ENCODE measurements around the gene ELFN1.

The ELFN1 gene

GRCh38 chr7:1700086-1700485 lies 30.0 kb downstream of the ELFN1 start:
- Histone ChIP-seq H3K9me2 (replicated peaks; ENCODE audit: low read depth, low read length) (no peaks in the 10 kb centered on the region), H3K9me3 (ENCODE audit: insufficient read depth, low read depth, low read length) (peaks cover 4% of the 10 kb centered on the region; the same call in 1 of the 2 replicates), H3K79me2 (ENCODE audit: insufficient read depth, low read length) (no peaks in the 10 kb centered on the region), H3K9ac (ENCODE audit: low read depth, low read length, poor library complexity, severe bottlenecking) (no peak overlapping the region), H4K20me1 (ENCODE audit: insufficient read depth, low read length, poor library complexity, severe bottlenecking) (no peaks in the 10 kb centered on the region), H3K4me3 (ENCODE audit: low read length, poor library complexity, severe bottlenecking) (no peak overlapping the region), H3K4me2 (ENCODE audit: low read depth, low read length, poor library complexity, severe bottlenecking) (no peak overlapping the region), H3K27me3 (ENCODE audit: insufficient read depth, low read length, poor library complexity, severe bottlenecking) (no peaks in the 10 kb centered on the region), H2AFZ (ENCODE audit: low read length) (no peak overlapping the region), H3K36me3 (ENCODE audit: insufficient read depth, low read length) (no peaks in the 10 kb centered on the region), H3K4me1 (ENCODE audit: insufficient read depth, low read length, poor library complexity, severe bottlenecking) (no peaks in the 10 kb centered on the region), H3F3A (ENCODE audit: low read depth) (no peaks in the 10 kb centered on the region)
- no peak for TF ChIP-seq CTCF (conservative IDR thresholded peaks at IDR 0.05; ENCODE audit: low read length)
- TF ChIP-seq EZH2phosphoT487 (IDR thresholded peaks at IDR 0.05; ENCODE audit: borderline replicate concordance), result no peak

- H3K79me2 ChIP-seq (ENCODE audit: insufficient read depth, low read length), result no peaks in the 10 kb centered on the region
- H3F3A ChIP-seq (ENCODE audit: low read depth), result no peaks in the 10 kb centered on the region
- no peaks in the 10 kb centered on the region for H4K20me1 ChIP-seq (ENCODE audit: insufficient read depth, low read length, poor library complexity, severe bottlenecking)
- no peak overlapping the region for H2AFZ ChIP-seq (ENCODE audit: low read length)
- H3K36me3 ChIP-seq (ENCODE audit: insufficient read depth, low read length), result no peaks in the 10 kb centered on the region
- H3K9me2 ChIP-seq (replicated peaks; ENCODE audit: low read depth, low read length), result no peaks in the 10 kb centered on the region
- TF ChIP-seq CTCF (conservative IDR thresholded peaks at IDR 0.05; ENCODE audit: low read length), result no peak
- no peak overlapping the region for H3K9ac ChIP-seq (ENCODE audit: low read depth, low read length, poor library complexity, severe bottlenecking)
- H3K4me1 ChIP-seq (ENCODE audit: insufficient read depth, low read length, poor library complexity, severe bottlenecking), result no peaks in the 10 kb centered on the region
- peaks cover 4% of the 10 kb centered on the region; the same call in 1 of the 2 replicates for H3K9me3 ChIP-seq (ENCODE audit: insufficient read depth, low read depth, low read length)
- no peak overlapping the region for H3K4me3 ChIP-seq (ENCODE audit: low read length, poor library complexity, severe bottlenecking)
- H3K27me3 ChIP-seq (ENCODE audit: insufficient read depth, low read length, poor library complexity, severe bottlenecking), result no peaks in the 10 kb centered on the region
- H3K4me2 ChIP-seq (ENCODE audit: low read depth, low read length, poor library complexity, severe bottlenecking), result no peak overlapping the region
These were observed 30.7 kb downstream of the ELFN1 start for GRCh38 chr7:1700536-1701333.

- no peaks in the 10 kb centered on the region for H4K20me1 ChIP-seq (ENCODE audit: insufficient read depth, low read length, poor library complexity, severe bottlenecking)
- H3K9ac ChIP-seq (ENCODE audit: low read depth, low read length, poor library complexity, severe bottlenecking), result no peak overlapping the region
- H3K36me3 ChIP-seq (ENCODE audit: insufficient read depth, low read length), result no peaks in the 10 kb centered on the region
- H3K9me3 ChIP-seq (ENCODE audit: insufficient read depth, low read depth, low read length), result peaks cover 6% of the 10 kb centered on the region; the same call in 1 of the 2 replicates
- no peaks in the 10 kb centered on the region for H3K27me3 ChIP-seq (ENCODE audit: insufficient read depth, low read length, poor library complexity, severe bottlenecking)
- H3K79me2 ChIP-seq (ENCODE audit: insufficient read depth, low read length), result no peaks in the 10 kb centered on the region
- H3K4me1 ChIP-seq (ENCODE audit: insufficient read depth, low read length, poor library complexity, severe bottlenecking), result no peaks in the 10 kb centered on the region
- H3K4me3 ChIP-seq (ENCODE audit: low read length, poor library complexity, severe bottlenecking), result no peak overlapping the region
- H3K9me2 ChIP-seq (replicated peaks; ENCODE audit: low read depth, low read length), result no peaks in the 10 kb centered on the region
- no peak overlapping the region for H3K4me2 ChIP-seq (ENCODE audit: low read depth, low read length, poor library complexity, severe bottlenecking)
- no peak overlapping the region for H2AFZ ChIP-seq (ENCODE audit: low read length)
- TF ChIP-seq EZH2phosphoT487 (IDR thresholded peaks at IDR 0.05; ENCODE audit: borderline replicate concordance), result no peak
- TF ChIP-seq CTCF (conservative IDR thresholded peaks at IDR 0.05; ENCODE audit: low read length), result no peak
- H3F3A ChIP-seq (ENCODE audit: low read depth), result no peaks in the 10 kb centered on the region
These were observed 32.6 kb downstream of the ELFN1 start for GRCh38 chr7:1702652-1703051.

Measured in Loucy (cell line).